Activated CD4-positive, alpha-beta T cell treated with anti-CD3 and anti-CD28 coated beads, Interleukin-2, amount 50 U/mL, for 48 hours (primary cell): ENCODE data around the gene FOXP1.

Experiments
- DNase-seq, 2 experiments: peaks; one replicate each; pipeline ENCODE4 v3.0.0-alpha.2; 2020

FOXP1 gene

GRCh38 chr3:71583566-71584393 lies at the start of gene FOXP1:
TSS of gene FOXP1 (minus strand) at chr3:71583728. CDS start at chr3:71198381, 385,347 bp downstream.
- DNase-seq, result peak; percentile 60 to 67

GRCh38 chr3:71629711-71630110 lies 46.2 kb upstream of the FOXP1 start:
- no peak for DNase-seq

GRCh38 chr3:71629289-71629688 lies 45.8 kb upstream of the FOXP1 start:
- DNase-seq, result no peak

GRCh38 chr3:71628522-71628921 lies 45.0 kb upstream of the FOXP1 start:
- DNase-seq, result no peak

GRCh38 chr3:71625676-71626075 lies 42.1 kb upstream of the FOXP1 start:
- no peak for DNase-seq

GRCh38 chr3:71621825-71622537 lies 38.5 kb upstream of the FOXP1 start:
- no peak for DNase-seq

GRCh38 chr3:71618538-71618937 lies 35.0 kb upstream of the FOXP1 start:
- no peak for DNase-seq

GRCh38 chr3:71616571-71617021 lies 33.1 kb upstream of the FOXP1 start:
- no peak for DNase-seq

- DNase-seq, result no peak
These were observed 31.3 kb upstream of the FOXP1 start for GRCh38 chr3:71614869-71615268.

- no peak for DNase-seq
These were observed 30.9 kb upstream of the FOXP1 start for GRCh38 chr3:71614426-71614825.

GRCh38 chr3:71611099-71611498 lies 27.6 kb upstream of the FOXP1 start:
- DNase-seq, result no peak

GRCh38 chr3:71607364-71607763 lies 23.8 kb upstream of the FOXP1 start:
- DNase-seq, result no peak

- DNase-seq, result no peak
These were observed 23.1 kb upstream of the FOXP1 start for GRCh38 chr3:71606582-71606981.

- no peak for DNase-seq
These were observed 18.7 kb upstream of the FOXP1 start for GRCh38 chr3:71602256-71602655.

GRCh38 chr3:71601811-71602210 lies 18.3 kb upstream of the FOXP1 start:
- no peak for DNase-seq

- DNase-seq, result no peak
These were observed 17.2 kb upstream of the FOXP1 start for GRCh38 chr3:71600646-71601288.

- no peak for DNase-seq
These were observed 15.9 kb upstream of the FOXP1 start for GRCh38 chr3:71599416-71599815.

GRCh38 chr3:71598292-71598691 lies 14.8 kb upstream of the FOXP1 start:
- DNase-seq, result no peak

GRCh38 chr3:71597286-71597685 lies 13.8 kb upstream of the FOXP1 start:
- DNase-seq, result no peak

- no peak for DNase-seq
These were observed 9.6 kb upstream of the FOXP1 start for GRCh38 chr3:71593106-71593505.

- DNase-seq, result no peak
These were observed 7.6 kb upstream of the FOXP1 start for GRCh38 chr3:71591101-71591500.

GRCh38 chr3:71589132-71589531 lies 5.6 kb upstream of the FOXP1 start:
- DNase-seq, result no peak

- DNase-seq, result no peak
These were observed 4.4 kb upstream of the FOXP1 start for GRCh38 chr3:71587958-71588357.

- no peak for DNase-seq
These were observed 3.3 kb upstream of the FOXP1 start for GRCh38 chr3:71586810-71587242.
